GM19328 (cell line): ENCODE results near the gene PTPRD.
"Not testable (repeated sequence)": the region's sequence is repeated elsewhere in the genome, so short reads cannot be mapped to it uniquely, and the experiment has no call there.

Experiments
- ATAC-seq: cut with Tn5 transposase; IDR thresholded peaks from one replicate; pipeline ENCODE4 v1.9.1; 2021; ENCODE audit warnings: mild to moderate bottlenecking, moderate library complexity; ENCODE audit not compliant: unreplicated experiment

PTPRD gene

GRCh38 chr9:10488937-10489336 is 123.9 kb downstream of the PTPRD start:
- no peak for ATAC-seq

GRCh38 chr9:10479172-10479571 is 133.6 kb downstream of the PTPRD start:
- ATAC-seq = no peak

GRCh38 chr9:10449201-10449617 is 163.6 kb downstream of the PTPRD start:
- ATAC-seq = not testable (repeated sequence)

GRCh38 chr9:10447036-10447435 is 165.8 kb downstream of the PTPRD start:
- ATAC-seq = no peak

GRCh38 chr9:10443868-10444204 is 169.0 kb downstream of the PTPRD start:
- ATAC-seq = no peak

GRCh38 chr9:10443181-10443867 is 169.5 kb downstream of the PTPRD start:
- no peak for ATAC-seq

GRCh38 chr9:10438955-10439354 is 173.8 kb downstream of the PTPRD start:
- no peak for ATAC-seq

GRCh38 chr9:10436756-10437155 is 176.0 kb downstream of the PTPRD start:
- ATAC-seq = no peak

GRCh38 chr9:10434412-10434811 is 178.4 kb downstream of the PTPRD start:
- ATAC-seq = no peak

GRCh38 chr9:10411272-10411671 is 201.5 kb downstream of the PTPRD start:
- ATAC-seq = no peak

- no peak for ATAC-seq
Observed at GRCh38 chr9:10403283-10403682, 209.5 kb downstream of the PTPRD start.

- no peak for ATAC-seq
Observed at GRCh38 chr9:10396615-10397014, 216.2 kb downstream of the PTPRD start.

GRCh38 chr9:10387282-10387681 is 225.5 kb downstream of the PTPRD start:
- ATAC-seq = no peak

- no peak for ATAC-seq
Observed at GRCh38 chr9:10371824-10372223, 241.0 kb downstream of the PTPRD start.

GRCh38 chr9:10366171-10366779 is 246.5 kb downstream of the PTPRD start:
- ATAC-seq = peak; percentile 91

GRCh38 chr9:10354591-10354990 is 258.2 kb downstream of the PTPRD start:
- ATAC-seq = no peak

GRCh38 chr9:10345621-10346020 is 267.2 kb downstream of the PTPRD start:
- not testable (repeated sequence) for ATAC-seq

GRCh38 chr9:10341057-10341456 is 271.7 kb downstream of the PTPRD start:
- ATAC-seq = no peak

GRCh38 chr9:10339152-10339551 is 273.6 kb downstream of the PTPRD start:
- no peak for ATAC-seq

GRCh38 chr9:10331157-10331556 is 281.6 kb downstream of the PTPRD start:
- ATAC-seq = no peak

- ATAC-seq = no peak
Observed at GRCh38 chr9:10282084-10282483, 330.7 kb downstream of the PTPRD start.

GRCh38 chr9:10274988-10275387 is 337.8 kb downstream of the PTPRD start:
- no peak for ATAC-seq

GRCh38 chr9:10274175-10274574 is 338.6 kb downstream of the PTPRD start:
- no peak for ATAC-seq
